Esophagus squamous epithelium (tissue), 4 donors: ENCODE results near the gene CALCR.
"Not testable (repeated sequence)": the region's sequence is repeated elsewhere in the genome, so short reads cannot be mapped to it uniquely, and the experiment has no call there.

Experiments
- POLR2A ChIP-seq, 4 donors: fragments of 450-650 bp; IDR thresholded peaks; one replicate each; pipeline ENCODE4 v1.6.1; 2017; ENCODE audit warnings: antibody characterized with exemption in 4 of 4, mild to moderate bottlenecking in 4 of 4, moderate library complexity in 3 of 4
- TF ChIP-seq, protein P1 (sequence below), 6 experiments: fragments of 450-650 bp in 4 of 6; fragments of 200-600 bp in 2 of 6; sonication (generic) in 2 of 6; IDR thresholded peaks; one replicate each; pipeline ENCODE4 v1.5.1; 2016 to 2019; ENCODE audit warnings: antibody characterized with exemption in 6 of 6, mild to moderate bottlenecking in 4 of 6, moderate library complexity in 4 of 6

DNA sequence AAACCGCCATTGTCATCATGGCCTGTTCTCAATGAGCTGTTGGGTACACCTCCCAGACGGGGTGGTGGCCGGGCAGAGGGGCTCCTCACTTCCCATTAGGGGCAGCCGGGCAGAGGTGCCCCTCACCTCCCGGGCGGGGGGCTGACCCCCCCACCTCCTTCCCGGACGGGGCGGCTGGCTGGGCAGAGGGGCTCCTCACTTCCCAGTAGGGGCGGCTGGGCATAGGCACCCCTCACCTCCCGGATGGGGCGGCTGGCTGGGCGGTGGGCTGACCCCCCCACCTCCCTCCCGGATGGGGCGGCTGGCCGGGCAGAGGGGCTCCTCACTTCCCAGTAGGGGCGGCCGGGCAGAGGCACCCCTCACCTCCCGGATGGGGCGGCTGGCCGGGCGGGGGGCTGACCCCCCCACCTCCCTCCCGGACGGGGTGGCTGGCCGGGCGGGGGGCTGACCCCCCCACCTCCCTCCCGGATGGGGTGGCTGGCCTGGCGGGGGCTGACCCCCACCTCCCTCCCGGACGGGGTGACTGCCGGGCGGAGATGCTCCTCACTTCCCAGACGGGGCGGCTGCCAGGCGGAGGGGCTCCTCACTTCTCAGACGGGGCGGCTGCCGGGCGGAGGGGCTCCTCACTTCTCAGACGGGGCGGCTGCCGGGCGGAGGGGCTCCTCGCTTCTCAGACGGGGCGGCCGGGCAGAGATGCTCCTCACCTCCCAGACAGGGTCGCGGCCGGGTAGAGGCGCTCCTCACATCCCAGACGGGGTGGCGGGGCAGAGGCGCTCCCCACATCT is 11.4 kb upstream of the CALCR start:
- TF ChIP-seq, protein P1, sequence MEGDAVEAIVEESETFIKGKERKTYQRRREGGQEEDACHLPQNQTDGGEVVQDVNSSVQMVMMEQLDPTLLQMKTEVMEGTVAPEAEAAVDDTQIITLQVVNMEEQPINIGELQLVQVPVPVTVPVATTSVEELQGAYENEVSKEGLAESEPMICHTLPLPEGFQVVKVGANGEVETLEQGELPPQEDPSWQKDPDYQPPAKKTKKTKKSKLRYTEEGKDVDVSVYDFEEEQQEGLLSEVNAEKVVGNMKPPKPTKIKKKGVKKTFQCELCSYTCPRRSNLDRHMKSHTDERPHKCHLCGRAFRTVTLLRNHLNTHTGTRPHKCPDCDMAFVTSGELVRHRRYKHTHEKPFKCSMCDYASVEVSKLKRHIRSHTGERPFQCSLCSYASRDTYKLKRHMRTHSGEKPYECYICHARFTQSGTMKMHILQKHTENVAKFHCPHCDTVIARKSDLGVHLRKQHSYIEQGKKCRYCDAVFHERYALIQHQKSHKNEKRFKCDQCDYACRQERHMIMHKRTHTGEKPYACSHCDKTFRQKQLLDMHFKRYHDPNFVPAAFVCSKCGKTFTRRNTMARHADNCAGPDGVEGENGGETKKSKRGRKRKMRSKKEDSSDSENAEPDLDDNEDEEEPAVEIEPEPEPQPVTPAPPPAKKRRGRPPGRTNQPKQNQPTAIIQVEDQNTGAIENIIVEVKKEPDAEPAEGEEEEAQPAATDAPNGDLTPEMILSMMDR (IDR thresholded peaks at IDR 0.05): not testable (repeated sequence)
- TF ChIP-seq POLR2A (IDR thresholded peaks at IDR 0.05): not testable (repeated sequence)
